ENCODE data around the gene PKMYT1. TPM values are rescaled to one million over a fixed set of nuclear protein-coding genes. Genes with fewer than 3 reads are reported as not detected.

PKMYT1 gene
- polyA plus RNA-seq, 3 donors, result 15.0 to 23.1 (median 22.8) TPM

DNA sequence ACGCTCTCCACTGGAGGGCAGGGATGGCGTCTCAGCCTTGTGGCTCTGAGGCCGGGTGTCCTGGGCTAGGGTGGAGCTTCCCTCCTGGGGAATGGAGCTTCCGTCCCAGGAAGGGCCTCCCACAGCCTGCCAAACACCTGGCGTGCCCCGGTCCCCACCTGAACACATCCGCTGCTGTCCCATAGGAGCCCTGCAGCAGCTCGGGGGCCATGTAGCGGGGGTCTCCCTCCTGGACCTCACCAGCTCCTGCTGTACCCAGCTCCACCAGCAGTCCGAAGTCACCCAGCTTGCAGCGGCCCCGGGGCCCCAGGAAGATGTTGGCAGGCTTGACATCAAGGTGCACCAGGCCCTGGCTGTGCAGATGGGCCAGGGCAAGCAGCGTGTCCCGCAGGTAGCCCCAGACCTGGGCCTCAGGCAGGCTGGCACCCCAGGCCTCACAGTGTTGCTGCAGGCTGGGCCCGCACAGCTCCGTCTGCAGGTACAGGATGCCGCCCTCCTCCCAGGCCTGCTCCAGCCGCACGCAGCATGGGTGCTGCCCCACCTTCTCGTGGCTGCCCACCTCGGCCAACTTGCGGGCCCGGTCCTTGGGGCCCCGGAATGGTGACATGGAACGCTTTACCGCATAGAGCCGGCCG is 5.0 kb downstream of the PKMYT1 start:
- DNase-seq, result no peak

DNA sequence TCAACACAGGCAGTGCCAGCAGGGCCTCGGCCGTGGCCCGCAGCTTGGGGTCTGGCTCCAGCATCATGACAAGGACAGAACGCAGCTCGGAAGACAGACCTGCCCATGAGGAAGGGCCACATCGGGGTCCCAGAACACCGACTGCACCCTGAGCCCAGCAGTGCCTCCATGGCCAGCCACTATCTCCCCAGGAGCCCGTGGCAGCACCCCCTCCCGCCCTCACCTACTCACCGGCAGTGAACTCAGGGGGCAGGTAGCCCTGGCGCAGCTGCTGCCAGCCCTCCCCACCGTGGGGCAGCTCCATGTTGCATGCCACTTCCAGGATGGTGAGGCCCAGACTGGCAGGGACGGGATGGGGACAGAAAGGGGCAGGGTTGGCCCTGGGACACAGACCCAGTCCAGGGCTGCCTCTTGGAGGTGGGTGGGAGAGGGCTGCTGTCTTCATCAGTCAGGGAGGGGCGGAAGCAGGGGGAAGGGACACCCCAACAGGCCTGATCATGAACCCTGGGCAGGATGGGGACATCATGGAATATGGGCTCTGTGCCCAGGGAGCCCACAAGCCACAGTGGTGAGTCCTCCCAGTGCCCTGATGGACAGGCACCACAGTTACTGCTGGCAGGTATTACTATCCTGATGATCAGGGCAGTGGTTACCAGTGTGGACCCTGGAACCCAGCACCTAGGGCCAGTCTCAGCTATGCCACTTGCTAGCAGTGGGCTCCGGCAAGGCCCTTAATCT is 5.8 kb downstream of the PKMYT1 start:
- DNase-seq, result no peak

DNA sequence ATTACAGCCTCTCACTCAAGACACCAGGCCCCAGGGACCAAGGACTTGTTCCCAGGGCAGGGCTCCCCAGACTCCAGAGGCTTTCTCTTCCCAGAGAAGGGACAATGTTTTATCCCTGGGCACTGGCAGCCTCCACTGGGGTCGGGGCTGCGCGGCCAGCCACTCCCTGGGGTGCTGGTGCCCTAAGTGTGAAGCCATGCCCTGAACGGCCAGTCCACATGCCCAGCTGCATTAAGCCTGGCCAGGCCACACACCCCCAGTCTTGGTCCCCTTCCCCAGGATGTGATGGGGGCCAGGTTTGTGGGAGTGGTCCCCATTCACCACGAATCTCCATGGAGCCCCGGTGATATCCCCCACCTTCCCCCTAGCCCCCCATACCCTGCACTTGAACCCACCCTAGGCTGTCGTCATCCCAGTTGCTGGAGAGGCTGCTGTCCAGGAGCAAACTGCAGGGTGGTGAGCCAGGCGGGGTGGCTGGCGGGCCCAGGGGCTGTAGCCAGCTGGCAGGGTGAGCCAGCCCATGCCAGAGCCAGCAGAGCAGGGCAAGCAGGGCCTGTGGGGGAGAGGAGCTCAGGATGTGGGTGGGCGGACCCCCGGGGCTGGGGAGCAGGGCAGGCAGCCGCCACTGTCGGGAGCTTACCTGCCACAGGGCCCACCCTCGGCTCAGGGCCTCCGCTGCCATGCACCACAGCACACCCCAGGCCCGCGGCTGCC is 6.5 kb downstream of the PKMYT1 start:
- no peak for DNase-seq

DNA sequence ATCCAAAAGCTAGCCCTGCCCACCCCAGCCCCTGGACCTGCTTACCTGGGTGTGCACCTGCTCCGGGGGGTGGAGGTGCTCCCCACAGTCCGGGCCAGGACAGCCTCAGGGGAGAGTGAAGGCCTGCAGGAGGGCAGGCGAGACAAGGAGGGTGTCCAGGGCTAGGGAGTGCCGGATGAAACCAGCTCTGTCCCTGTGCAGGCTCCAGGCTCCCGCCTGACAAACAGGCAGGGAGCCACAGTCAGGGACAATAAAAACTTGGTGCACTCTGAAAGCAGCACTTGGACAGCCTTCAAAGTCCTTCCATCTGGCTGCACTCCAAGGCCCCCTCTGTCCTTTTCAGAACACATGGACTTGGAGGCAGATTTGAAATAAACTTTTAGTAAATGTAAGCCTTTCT is 7.2 kb downstream of the PKMYT1 start:
- DNase-seq, result no peak

DNA sequence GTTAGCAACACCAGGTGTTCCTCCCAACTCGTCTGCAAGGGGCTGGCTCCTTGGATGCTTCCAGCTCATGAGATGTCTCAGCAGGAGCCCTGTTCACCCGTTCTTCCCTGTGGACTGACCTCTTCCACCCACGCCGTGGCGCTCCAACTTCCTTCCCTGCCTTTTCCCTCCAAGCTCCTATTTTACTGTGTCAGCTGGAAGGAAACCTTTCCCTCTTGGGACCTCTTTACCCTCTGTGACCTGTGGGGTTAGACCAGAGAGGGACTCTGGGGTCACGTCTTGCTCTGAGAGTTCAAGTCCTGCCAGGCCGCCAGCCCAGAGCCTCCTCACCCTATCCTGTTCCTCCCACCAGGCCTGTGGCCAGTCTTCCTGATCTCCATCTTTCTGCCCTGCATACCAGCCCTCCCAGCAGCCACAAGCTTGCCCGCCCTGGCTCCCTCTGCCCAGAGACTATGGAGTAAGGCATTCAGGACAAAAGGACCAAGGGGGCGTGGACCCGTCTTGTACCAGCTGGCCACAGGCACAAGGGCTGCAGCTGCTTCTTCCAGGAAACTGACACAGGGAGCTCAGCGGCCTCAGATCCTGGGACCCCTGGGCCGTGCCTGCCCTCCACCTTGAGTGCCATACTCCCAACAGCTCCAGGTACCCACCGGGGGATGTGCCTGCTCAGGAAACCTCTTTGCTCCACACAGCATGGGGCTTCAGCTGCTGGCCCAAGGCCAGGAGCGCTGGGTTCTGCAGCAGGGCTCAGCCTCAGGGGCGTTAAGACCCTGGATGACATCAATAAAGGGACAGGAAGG is 8.1 kb downstream of the PKMYT1 start:
- no peak for DNase-seq

DNA sequence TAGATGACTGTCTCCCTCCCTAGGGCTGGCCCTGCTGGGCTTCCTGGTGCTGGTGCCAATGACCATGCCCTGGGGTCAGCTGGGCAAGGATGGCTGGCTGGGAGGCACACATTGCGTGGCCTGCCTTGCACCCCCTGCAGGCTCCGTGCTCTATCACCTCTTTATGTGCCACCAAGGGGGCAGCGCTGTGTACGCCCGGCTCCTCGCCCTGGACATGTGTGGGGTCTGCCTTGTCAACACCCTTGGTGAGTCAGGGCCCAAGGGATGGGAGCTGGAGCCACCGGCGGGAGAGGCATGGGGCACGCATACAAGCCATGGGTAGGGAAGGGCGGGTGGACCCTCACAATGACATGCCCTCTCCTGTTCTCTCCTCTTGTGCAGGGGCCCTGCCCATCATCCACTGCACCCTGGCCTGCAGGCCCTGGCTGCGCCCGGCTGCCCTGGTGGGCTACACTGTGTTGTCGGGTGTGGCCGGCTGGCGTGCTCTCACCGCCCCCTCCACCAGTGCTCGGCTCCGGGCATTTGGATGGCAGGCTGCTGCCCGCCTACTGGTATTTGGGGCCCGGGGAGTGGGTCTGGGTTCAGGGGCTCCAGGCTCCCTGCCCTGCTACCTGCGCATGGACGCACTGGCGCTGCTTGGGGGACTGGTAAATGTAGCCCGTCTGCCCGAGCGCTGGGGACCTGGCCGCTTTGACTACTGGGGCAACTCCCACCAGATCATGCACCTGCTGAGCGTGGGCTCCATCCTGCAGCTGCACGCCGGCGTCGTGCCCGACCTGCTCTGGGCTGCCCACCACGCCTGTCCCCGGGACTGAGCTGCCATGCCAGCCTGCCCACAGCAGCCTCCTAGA is 8.9 kb downstream of the PKMYT1 start:
- no peak for DNase-seq

DNA sequence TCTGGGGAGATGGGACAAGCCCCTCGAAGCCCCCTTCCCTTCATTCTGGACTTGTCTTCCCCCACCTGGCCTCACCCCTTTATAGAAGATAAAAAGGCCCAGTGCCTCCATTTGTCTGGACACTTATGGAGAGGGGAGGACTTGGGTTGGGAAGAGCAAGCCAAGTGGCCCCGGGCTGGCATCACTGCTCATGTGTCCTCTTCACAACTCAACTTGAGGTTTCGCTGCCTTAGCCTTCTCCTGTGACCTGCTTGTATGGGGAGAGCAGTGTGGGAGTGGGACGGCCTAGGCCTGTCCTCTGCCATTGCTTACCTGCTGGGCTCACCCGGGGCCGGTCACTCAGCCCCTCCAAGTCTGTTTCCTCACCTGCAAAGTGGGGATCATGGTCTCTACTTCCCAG is 9.7 kb downstream of the PKMYT1 start:
- DNase-seq, result no peak

DNA sequence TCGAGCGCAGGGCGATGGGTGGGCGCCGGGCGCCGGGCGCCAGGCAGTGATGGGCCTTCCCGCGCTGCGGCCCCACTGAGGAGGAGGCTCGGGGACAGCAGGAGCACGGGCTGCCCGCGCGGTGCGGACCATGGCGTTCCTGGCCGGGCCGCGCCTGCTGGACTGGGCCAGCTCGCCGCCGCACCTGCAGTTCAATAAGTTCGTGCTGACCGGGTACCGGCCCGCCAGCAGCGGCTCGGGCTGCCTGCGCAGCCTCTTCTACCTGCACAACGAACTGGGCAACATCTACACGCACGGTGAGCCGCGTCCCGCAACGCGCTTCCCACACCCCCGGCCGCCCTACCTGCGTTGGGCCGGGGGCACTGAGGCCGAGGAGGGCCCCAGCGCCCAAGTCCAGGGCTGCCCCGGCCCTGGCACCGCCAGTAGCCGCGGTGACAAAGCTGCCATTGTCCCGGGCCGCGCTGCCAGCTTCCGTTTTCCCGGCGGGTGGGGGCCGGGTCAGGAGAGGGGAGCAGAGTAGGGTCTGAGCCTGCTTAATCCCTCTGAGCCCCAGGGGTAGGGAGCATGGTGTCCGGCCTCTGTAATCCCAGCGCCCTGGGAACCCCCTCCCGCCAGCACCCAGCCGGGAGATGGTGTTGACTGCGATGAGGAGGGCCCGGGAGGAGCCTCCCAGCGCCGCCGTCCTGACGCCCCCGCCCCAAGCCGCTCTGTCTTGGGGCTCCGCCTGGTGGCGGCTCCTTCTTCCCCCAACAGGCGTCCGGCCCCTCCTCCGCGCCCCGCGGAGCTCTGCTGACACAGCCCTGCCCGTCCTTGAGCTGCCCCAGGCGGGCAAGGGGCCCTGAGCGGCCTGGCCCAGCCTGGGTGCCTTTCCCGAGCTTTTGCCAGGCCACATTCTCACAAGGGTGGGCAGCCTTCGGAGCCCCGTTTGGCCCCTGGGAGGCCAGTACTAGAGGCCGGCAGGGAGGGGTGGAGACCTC is 10.4 kb downstream of the PKMYT1 start:
- no peak for DNase-seq

DNA sequence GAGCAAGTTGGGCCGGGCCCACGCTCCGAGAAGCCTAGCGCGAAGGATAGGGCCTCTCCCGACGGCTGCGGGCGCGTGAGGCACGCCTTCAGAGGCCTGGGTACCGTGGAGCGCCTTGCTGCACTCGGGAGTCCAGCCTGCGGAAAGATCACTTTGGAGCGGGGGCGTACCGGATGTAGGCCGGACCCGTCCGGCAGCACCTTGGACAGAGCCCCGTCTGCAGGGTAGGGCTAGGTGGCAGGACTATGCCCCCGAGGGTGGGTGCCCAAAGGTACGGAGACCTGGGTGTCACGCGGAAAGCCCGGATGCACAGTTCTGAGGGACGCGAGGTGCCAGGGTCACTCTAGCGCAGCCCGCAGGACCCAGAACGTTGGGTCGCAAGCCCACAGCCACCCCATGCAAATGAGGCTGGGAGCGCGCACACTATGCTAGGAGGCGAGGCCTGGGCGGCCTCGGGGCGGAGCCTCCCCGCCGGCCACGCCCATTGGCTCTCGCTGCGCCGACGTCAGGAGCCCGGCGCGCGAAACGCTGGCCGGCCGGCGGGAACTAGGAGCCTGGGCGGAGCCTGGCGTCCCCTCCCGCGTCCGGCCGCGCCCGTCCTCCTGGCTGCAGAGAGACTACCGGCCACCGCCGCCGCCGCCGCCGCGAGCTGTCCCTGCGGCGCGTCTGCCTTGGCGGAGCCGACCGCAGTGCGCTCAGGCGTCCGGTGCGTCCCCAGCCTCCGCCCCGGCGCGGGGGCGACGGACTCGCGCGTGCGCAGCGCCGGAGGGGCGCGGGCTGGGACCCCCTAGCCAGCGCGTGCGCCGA is 11.3 kb downstream of the PKMYT1 start, which contains the start of gene PAQR4:
Gene PAQR4 (plus strand): TSS at position 611 of the 807 bp plus-strand sequence. CDS start 327 bp downstream, outside the sequence.
- peak; percentile 87 for DNase-seq

DNA sequence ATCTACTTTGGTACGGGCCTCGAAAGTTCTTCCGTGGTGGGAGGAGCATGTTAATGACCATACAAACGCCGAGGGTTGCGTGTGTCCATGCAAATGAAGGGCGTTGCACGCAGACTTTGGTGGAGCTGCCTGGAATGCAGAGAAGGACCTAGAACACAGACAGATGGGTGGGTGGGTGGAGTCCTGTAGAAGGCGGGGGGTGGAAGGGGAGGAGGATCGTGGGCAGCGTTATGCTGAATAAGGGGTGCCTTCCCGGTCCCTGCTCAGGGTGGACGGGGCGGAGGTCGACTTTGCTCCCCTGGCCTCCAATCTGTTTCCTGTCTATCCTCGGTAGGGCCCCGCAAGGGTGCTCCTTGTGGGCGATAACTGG is 11.9 kb downstream of the PKMYT1 start:
- no peak for DNase-seq

DNA sequence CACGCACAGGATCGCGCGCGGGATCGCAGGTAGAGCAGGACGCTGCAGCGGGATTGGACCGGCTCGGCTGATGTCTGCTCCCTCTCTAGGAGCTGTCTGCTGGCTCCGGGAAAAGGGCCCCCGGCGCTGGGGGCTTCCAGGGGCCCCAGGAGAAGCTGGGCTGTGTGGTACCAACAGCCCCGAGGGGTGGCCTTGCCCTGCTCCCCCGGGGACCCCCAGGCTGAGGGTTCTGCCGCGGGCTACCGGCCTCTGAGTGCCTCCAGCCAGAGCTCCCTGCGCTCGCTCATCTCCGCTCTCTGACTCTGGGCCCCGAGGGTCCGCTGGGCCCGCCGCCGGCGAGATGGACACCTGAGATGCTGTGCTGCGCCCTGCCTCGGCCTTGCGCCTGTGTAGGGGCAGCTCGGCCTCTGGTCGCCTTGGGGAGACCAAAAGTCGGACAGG is 12.5 kb downstream of the PKMYT1 start:
- DNase-seq, result no peak

DNA sequence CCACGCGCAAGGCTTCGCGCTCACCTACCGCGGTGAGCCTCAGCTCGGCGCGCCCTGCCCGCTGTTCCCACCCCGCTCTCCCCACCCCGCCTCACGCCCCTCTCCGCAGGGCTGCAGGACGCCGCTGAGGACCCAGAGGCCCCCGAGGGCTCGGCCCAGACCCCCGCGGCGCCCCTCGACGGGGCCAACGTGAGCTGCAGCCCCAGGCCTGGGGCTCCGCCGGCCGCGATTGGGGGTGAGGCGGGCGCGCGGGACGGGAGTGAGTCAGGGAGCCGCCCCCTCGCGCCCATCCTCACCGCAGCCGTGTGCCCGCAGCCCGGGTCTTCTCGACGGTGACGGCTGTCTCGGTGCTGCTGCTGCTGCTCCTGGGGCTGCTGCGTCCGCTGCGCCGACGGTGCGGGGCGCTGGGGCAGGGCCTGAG is 13.0 kb downstream of the PKMYT1 start:
- no peak for DNase-seq

DNA sequence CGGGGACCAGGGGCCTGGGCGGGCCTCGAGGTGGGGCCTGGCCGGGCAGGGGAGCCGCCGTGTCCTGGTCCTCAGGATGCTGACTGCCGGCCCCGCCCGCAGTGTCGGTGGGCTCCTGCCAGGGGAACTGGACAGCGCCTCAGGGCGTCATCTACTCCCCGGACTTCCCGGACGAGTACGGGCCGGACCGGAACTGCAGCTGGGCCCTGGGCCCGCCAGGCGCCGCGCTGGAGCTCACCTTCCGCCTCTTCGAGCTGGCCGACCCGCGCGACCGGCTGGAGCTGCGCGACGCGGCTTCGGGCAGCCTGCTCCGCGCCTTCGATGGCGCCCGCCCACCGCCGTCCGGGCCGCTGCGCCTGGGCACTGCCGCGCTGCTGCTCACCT is 13.4 kb downstream of the PKMYT1 start:
- no peak for DNase-seq

DNA sequence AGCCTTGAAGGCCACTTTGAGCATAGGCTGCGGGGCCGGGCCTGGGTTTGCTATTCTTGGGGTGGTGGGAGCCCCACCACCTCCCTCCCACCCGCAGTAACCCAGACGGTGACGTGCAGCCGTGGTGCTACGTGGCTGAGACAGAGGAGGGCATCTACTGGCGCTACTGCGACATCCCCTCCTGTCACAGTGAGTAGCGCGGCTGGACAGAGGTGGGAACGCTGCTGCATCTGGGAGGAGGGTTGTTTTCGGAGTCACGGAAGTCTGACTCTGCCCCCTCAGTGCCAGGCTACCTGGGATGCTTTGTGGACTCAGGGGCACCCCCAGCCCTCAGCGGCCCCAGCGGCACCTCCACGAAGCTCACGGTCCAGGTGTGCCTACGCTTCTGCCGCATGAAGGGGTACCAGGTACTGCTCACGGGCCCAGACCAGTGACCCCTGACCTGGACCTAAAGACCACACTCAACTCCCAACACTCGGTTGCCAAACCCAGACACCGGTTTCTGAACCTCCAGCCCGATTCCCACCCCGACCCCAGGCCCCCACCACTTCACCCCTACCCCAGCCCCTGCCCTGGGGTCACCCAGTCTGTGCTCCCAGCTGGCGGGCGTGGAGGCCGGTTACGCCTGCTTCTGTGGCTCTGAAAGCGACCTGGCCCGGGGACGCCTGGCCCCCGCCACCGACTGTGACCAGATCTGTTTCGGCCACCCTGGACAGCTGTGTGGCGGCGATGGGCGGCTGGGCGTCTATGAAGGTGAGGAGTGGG is 14.0 kb downstream of the PKMYT1 start:
- no peak for DNase-seq

DNA sequence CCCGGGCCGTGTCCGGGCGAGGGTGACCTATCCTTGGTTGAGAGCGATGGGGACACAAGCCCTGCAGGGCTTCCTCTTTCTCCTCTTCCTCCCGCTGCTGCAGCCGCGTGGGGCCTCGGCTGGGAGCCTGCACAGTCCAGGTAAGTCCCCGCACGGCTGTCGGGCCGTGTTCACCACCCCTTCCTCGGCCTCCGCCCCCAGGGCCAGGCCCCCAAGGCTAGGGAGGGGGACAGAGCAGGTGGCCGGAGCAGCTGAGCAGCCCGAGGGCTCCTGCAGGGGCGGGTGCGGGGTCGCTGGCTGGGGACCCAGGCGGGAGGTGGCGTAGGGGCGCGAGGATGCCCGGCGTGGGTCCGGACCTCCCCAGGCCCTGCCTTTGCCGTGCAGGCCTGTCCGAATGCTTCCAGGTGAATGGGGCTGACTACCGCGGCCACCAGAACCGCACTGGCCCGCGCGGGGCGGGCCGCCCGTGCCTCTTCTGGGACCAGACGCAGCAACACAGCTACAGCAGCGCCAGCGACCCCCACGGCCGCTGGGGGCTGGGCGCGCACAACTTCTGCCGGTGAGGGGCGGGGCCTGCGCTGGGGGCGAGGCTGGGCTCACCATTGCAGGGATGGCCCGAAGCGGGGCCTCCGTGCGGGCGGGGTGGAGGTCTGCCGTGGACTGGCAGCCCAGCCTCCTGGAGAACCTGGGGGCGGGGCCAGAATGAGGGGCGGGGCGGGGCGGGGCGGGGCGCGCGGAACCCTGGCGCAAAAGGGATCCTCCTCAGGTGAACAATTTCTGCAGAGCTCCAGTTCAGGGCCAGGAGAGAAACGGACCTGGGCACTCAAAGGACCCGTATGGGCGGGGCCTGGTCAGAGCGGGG is 15.5 kb downstream of the PKMYT1 start:
- DNase-seq, result no peak

DNA sequence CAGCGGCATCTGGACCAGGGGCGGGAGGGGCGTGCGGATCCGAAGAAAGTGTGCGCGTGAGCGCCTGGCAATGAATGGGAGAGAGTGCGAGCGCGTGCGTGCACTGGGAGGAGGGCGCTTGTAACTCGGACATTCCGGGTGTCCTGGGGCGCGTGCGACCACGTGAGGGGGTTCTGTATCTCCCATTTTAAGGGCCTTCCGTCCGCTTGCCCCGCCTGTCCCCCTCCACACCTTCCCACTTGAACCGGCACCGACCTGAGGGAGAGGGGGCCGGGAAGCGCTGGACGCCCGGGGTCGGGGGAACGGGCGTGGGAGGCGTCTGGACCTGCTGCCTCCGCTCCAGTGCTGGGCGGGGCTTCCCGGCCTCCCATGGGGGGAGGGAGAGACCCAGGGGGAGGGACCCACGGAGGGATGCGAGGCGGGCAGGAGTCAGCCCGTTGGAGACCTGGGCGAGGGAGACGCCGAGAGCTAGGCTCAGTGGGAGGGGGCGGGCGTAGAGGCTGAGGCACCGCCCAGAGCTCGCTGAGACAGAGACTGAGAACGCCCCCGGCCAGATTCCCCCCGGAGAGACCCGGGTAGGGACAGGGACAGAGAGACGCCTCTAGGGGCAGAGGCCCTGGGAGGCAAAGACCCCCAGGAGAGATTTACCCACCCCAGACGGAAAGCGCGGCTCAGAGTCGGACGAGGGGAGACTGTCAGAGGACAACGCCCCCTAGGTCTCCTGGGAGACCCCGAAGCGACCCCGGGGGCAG is 16.3 kb downstream of the PKMYT1 start, which contains the start of gene KREMEN2:
Gene KREMEN2 (plus strand): TSS at position 553 of the 752 bp plus-strand sequence. CDS start 246 bp downstream, outside the sequence.
- no peak for DNase-seq

Measured in renal pelvis (tissue), 4 donors.